Measurements from ENCODE around the gene AGAP9.
A peak's percentile ranks its signal among the peaks of the same experiment; 100 is the strongest.
"Not testable (repeated sequence)": the region's sequence is repeated elsewhere in the genome, so short reads cannot be mapped to it uniquely, and the experiment has no call there.

AGAP9 gene

GRCh38 chr10:47554552-47554951 is 31.1 kb upstream of the AGAP9 start:
- not testable (repeated sequence) for DNase-seq; H3K9ac ChIP-seq (ENCODE audit: low read length); H3K36me3 ChIP-seq (ENCODE audit: control insufficient read depth in 1 of 2, insufficient read depth in 2 of 2, low read depth in 1 of 2, low read length in 2 of 2); H2BK120ac ChIP-seq (ENCODE audit: low read depth, low read length); H3K4me1 ChIP-seq (ENCODE audit: control insufficient read depth, insufficient read depth, low read depth, low read length); H3K18ac ChIP-seq (ENCODE audit: low read depth in 1 of 2, low read length in 2 of 2); H3K23ac ChIP-seq (ENCODE audit: low read length in 2 of 2); H3K4ac ChIP-seq (ENCODE audit: low read depth in 1 of 2, low read length in 2 of 2); H3K27ac ChIP-seq (ENCODE audit: low read length, poor library complexity, severe bottlenecking); H3K79me1 ChIP-seq (replicated peaks; ENCODE audit: low read length, poor library complexity, severe bottlenecking); H2AFZ ChIP-seq (ENCODE audit: low read depth, low read length); H2BK15ac ChIP-seq (ENCODE audit: low read depth, poor library complexity, severe bottlenecking); H2BK5ac ChIP-seq (ENCODE audit: low read depth, low read length, poor library complexity, severe bottlenecking); H2AK5ac ChIP-seq (ENCODE audit: low read length, severe bottlenecking); H3K9me3 ChIP-seq (ENCODE audit: control insufficient read depth, low read length); H4K91ac ChIP-seq (ENCODE audit: low read length); H3K4me3 ChIP-seq (ENCODE audit: insufficient read depth in 1 of 2, low read depth in 1 of 2, low read length in 2 of 2); H3K4me2 ChIP-seq (ENCODE audit: low read length, poor library complexity, severe bottlenecking); H2BK12ac ChIP-seq (ENCODE audit: low read length in 2 of 2); H3K27me3 ChIP-seq (ENCODE audit: control insufficient read depth in 1 of 2, insufficient read depth in 1 of 2, low read length in 2 of 2); H4K8ac ChIP-seq (ENCODE audit: low read length); H3K14ac ChIP-seq (ENCODE audit: low read length in 2 of 2)
- no CpG with 5 or more reads among the region's 6 CpGs for WGBS

- H3K4me1 ChIP-seq (ENCODE audit: control insufficient read depth, insufficient read depth, low read depth, low read length); H2AK5ac ChIP-seq (ENCODE audit: low read length, severe bottlenecking); H2BK120ac ChIP-seq (ENCODE audit: low read depth, low read length); H2BK12ac ChIP-seq (ENCODE audit: low read length in 2 of 2); H4K91ac ChIP-seq (ENCODE audit: low read length); H3K14ac ChIP-seq (ENCODE audit: low read length in 2 of 2); H3K79me1 ChIP-seq (replicated peaks; ENCODE audit: low read length, poor library complexity, severe bottlenecking); H3K36me3 ChIP-seq (ENCODE audit: control insufficient read depth in 1 of 2, insufficient read depth in 2 of 2, low read depth in 1 of 2, low read length in 2 of 2); H3K27me3 ChIP-seq (ENCODE audit: control insufficient read depth in 1 of 2, insufficient read depth in 1 of 2, low read length in 2 of 2); H2AFZ ChIP-seq (ENCODE audit: low read depth, low read length); H3K9me3 ChIP-seq (ENCODE audit: control insufficient read depth, low read length); H3K18ac ChIP-seq (ENCODE audit: low read depth in 1 of 2, low read length in 2 of 2); H2BK15ac ChIP-seq (ENCODE audit: low read depth, poor library complexity, severe bottlenecking); H2BK5ac ChIP-seq (ENCODE audit: low read depth, low read length, poor library complexity, severe bottlenecking); H3K23ac ChIP-seq (ENCODE audit: low read length in 2 of 2): not testable (repeated sequence)
- H4K8ac ChIP-seq (ENCODE audit: low read length) = peak overlapping the region; percentile 72
- H3K4ac ChIP-seq (ENCODE audit: low read depth in 1 of 2, low read length in 2 of 2) = peak overlapping the region in 1 of 2 experiments; percentile 37
- peak overlapping the region; percentile 92 for H3K9ac ChIP-seq (ENCODE audit: low read length)
- WGBS = 7% methylated on average over 3 of the region's 17 CpGs
- peak overlapping the region; percentile 87 for H3K27ac ChIP-seq (ENCODE audit: low read length, poor library complexity, severe bottlenecking)
- peak overlapping the region; percentile 46 to 88 for H3K4me3 ChIP-seq (ENCODE audit: insufficient read depth in 1 of 2, low read depth in 1 of 2, low read length in 2 of 2)
- DNase-seq = peak; percentile 15
- peak overlapping the region; percentile 66 for H3K4me2 ChIP-seq (ENCODE audit: low read length, poor library complexity, severe bottlenecking)
These were observed 30.4 kb upstream of the AGAP9 start for GRCh38 chr10:47553860-47554247.

- H2BK12ac ChIP-seq (ENCODE audit: low read length in 2 of 2); H3K4me1 ChIP-seq (ENCODE audit: control insufficient read depth, insufficient read depth, low read depth, low read length); H3K36me3 ChIP-seq (ENCODE audit: control insufficient read depth in 1 of 2, insufficient read depth in 2 of 2, low read depth in 1 of 2, low read length in 2 of 2); H3K9me3 ChIP-seq (ENCODE audit: control insufficient read depth, low read length); H2AK5ac ChIP-seq (ENCODE audit: low read length, severe bottlenecking); H2BK120ac ChIP-seq (ENCODE audit: low read depth, low read length); H3K27me3 ChIP-seq (ENCODE audit: control insufficient read depth in 1 of 2, insufficient read depth in 1 of 2, low read length in 2 of 2); H3K79me1 ChIP-seq (replicated peaks; ENCODE audit: low read length, poor library complexity, severe bottlenecking): not testable (repeated sequence)
- peak overlapping the region; percentile 48 for H2BK5ac ChIP-seq (ENCODE audit: low read depth, low read length, poor library complexity, severe bottlenecking)
- H4K91ac ChIP-seq (ENCODE audit: low read length) = peak overlapping the region; percentile 14
- peak overlapping the region in 1 of 2 experiments; percentile 83 for H3K23ac ChIP-seq (ENCODE audit: low read length in 2 of 2)
- peak overlapping the region; percentile 15 for H2BK15ac ChIP-seq (ENCODE audit: low read depth, poor library complexity, severe bottlenecking)
- peak overlapping the region; percentile 92 for H3K9ac ChIP-seq (ENCODE audit: low read length)
- peak overlapping the region in 1 of 2 experiments; percentile 35 for H3K14ac ChIP-seq (ENCODE audit: low read length in 2 of 2)
- peak overlapping the region in 1 of 2 experiments; percentile 84 for H3K18ac ChIP-seq (ENCODE audit: low read depth in 1 of 2, low read length in 2 of 2)
- peak overlapping the region in 1 of 2 experiments; percentile 79 for H3K4ac ChIP-seq (ENCODE audit: low read depth in 1 of 2, low read length in 2 of 2)
- 0% methylated on average over 24 of the region's 60 CpGs for WGBS
- peak overlapping the region; percentile 10 for H2AFZ ChIP-seq (ENCODE audit: low read depth, low read length)
- H3K27ac ChIP-seq (ENCODE audit: low read length, poor library complexity, severe bottlenecking) = peak overlapping the region; percentile 87
- DNase-seq = peak; percentile 92
- peak overlapping the region; percentile 38 for H3K4me2 ChIP-seq (ENCODE audit: low read length, poor library complexity, severe bottlenecking)
- H3K4me3 ChIP-seq (ENCODE audit: insufficient read depth in 1 of 2, low read depth in 1 of 2, low read length in 2 of 2) = peak overlapping the region; percentile 71 to 88
- peak overlapping the region; percentile 54 for H4K8ac ChIP-seq (ENCODE audit: low read length)
These were observed 29.9 kb upstream of the AGAP9 start for GRCh38 chr10:47553214-47553859.

GRCh38 chr10:47552719-47553118 is 29.3 kb upstream of the AGAP9 start:
- H4K91ac ChIP-seq (ENCODE audit: low read length); H3K4me1 ChIP-seq (ENCODE audit: control insufficient read depth, insufficient read depth, low read depth, low read length); H3K14ac ChIP-seq (ENCODE audit: low read length in 2 of 2); H3K23ac ChIP-seq (ENCODE audit: low read length in 2 of 2); H3K9me3 ChIP-seq (ENCODE audit: control insufficient read depth, low read length); H2BK120ac ChIP-seq (ENCODE audit: low read depth, low read length); H2AK5ac ChIP-seq (ENCODE audit: low read length, severe bottlenecking); H3K4ac ChIP-seq (ENCODE audit: low read depth in 1 of 2, low read length in 2 of 2); H2BK5ac ChIP-seq (ENCODE audit: low read depth, low read length, poor library complexity, severe bottlenecking); H3K36me3 ChIP-seq (ENCODE audit: control insufficient read depth in 1 of 2, insufficient read depth in 2 of 2, low read depth in 1 of 2, low read length in 2 of 2); H4K8ac ChIP-seq (ENCODE audit: low read length); H3K18ac ChIP-seq (ENCODE audit: low read depth in 1 of 2, low read length in 2 of 2); H3K27me3 ChIP-seq (ENCODE audit: control insufficient read depth in 1 of 2, insufficient read depth in 1 of 2, low read length in 2 of 2); H2AFZ ChIP-seq (ENCODE audit: low read depth, low read length); H2BK12ac ChIP-seq (ENCODE audit: low read length in 2 of 2); H3K79me1 ChIP-seq (replicated peaks; ENCODE audit: low read length, poor library complexity, severe bottlenecking); H2BK15ac ChIP-seq (ENCODE audit: low read depth, poor library complexity, severe bottlenecking): not testable (repeated sequence)
- H3K4me2 ChIP-seq (ENCODE audit: low read length, poor library complexity, severe bottlenecking) = peak overlapping the region; percentile 10
- H3K9ac ChIP-seq (ENCODE audit: low read length) = peak overlapping the region; percentile 92
- peak; percentile 88 for DNase-seq
- WGBS = 45% methylated on average over 2 of the region's 7 CpGs
- peak overlapping the region; percentile 86 for H3K27ac ChIP-seq (ENCODE audit: low read length, poor library complexity, severe bottlenecking)
- H3K4me3 ChIP-seq (ENCODE audit: insufficient read depth in 1 of 2, low read depth in 1 of 2, low read length in 2 of 2) = peak overlapping the region in 1 of 2 experiments; percentile 88
